ENCODE measurements around the gene ADPRH.

The ADPRH gene

GRCh38 chr3:119627461-119627860 lies 48.2 kb downstream of the ADPRH start:
- in situ Hi-C loops (cut with HindIII; ENCODE audit: low sequenced_read_pairs) = no loop called here

GRCh38 chr3:119628390-119628789 lies 49.1 kb downstream of the ADPRH start:
- in situ Hi-C loops (cut with HindIII; ENCODE audit: low sequenced_read_pairs) = no loop called here

- in situ Hi-C loops (cut with HindIII; ENCODE audit: low sequenced_read_pairs) = no loop called here
These were observed 49.6 kb downstream of the ADPRH start for GRCh38 chr3:119628816-119629445.

GRCh38 chr3:119630128-119630879 lies 51.0 kb downstream of the ADPRH start:
- in situ Hi-C loops (cut with HindIII; ENCODE audit: low sequenced_read_pairs) = no loop called here

- in situ Hi-C loops (cut with HindIII; ENCODE audit: low sequenced_read_pairs) = no loop called here
These were observed 51.6 kb downstream of the ADPRH start for GRCh38 chr3:119630880-119631329.

- in situ Hi-C loops (cut with HindIII; ENCODE audit: low sequenced_read_pairs) = no loop called here
These were observed 52.2 kb downstream of the ADPRH start for GRCh38 chr3:119631516-119631915.

- in situ Hi-C loops (cut with HindIII; ENCODE audit: low sequenced_read_pairs) = no loop called here
These were observed 52.9 kb downstream of the ADPRH start for GRCh38 chr3:119632216-119632615.

GRCh38 chr3:119632829-119633228 lies 53.5 kb downstream of the ADPRH start:
- in situ Hi-C loops (cut with HindIII; ENCODE audit: low sequenced_read_pairs) = no loop called here

- in situ Hi-C loops (cut with HindIII; ENCODE audit: low sequenced_read_pairs) = no loop called here
These were observed 56.4 kb downstream of the ADPRH start for GRCh38 chr3:119635719-119636118.

GRCh38 chr3:119636249-119636648 lies 57.0 kb downstream of the ADPRH start:
- in situ Hi-C loops (cut with HindIII; ENCODE audit: low sequenced_read_pairs) = no loop called here

GRCh38 chr3:119636891-119637611 lies 57.8 kb downstream of the ADPRH start:
- in situ Hi-C loops (cut with HindIII; ENCODE audit: low sequenced_read_pairs) = no loop called here

GRCh38 chr3:119637679-119638477 lies 58.6 kb downstream of the ADPRH start:
- in situ Hi-C loops (cut with HindIII; ENCODE audit: low sequenced_read_pairs) = no loop called here
